Esophagus muscularis mucosa (tissue), 3 donors: ENCODE results near the gene SIGLEC10.

Experiments
- CTCF ChIP-seq, 3 experiments: fragments of 200-600 bp in 2 of 3; fragments of 450-650 bp in 1 of 3; sonication (generic) in 2 of 3; IDR thresholded peaks; one replicate each; pipeline ENCODE4 v1.5.1; 2017 to 2019; ENCODE audit warnings: antibody characterized with exemption in 3 of 3, mild to moderate bottlenecking in 2 of 3, moderate library complexity in 1 of 3
- POLR2AphosphoS5 ChIP-seq, 2 donors: sonication (generic); formaldehyde crosslinking; IDR thresholded peaks; one replicate each; pipeline ENCODE4 v1.6.1; 2017; ENCODE audit warnings: antibody characterized with exemption in 2 of 2

GRCh38 chr19:51365211-51365964, 52.1 kb downstream of the SIGLEC10 start:
- TF ChIP-seq CTCF (IDR thresholded peaks at IDR 0.05) (no peak), POLR2AphosphoS5 (IDR thresholded peaks at IDR 0.05) (peak in 1 of 2 donors; percentile 31)
